NCI-H2196 treated with DMSO at 0.1 percent for 48 hours (cell line): ENCODE data around the gene TECPR2.
A peak's percentile ranks its signal among the peaks of the same experiment; 100 is the strongest.

ENCODE experiments used
- DNase-seq: peaks from one replicate; lab custom pipeline; 2025; ENCODE audit not compliant: unreplicated experiment; lab: John Stamatoyannopoulos, UW

Gene TECPR2

DNA sequence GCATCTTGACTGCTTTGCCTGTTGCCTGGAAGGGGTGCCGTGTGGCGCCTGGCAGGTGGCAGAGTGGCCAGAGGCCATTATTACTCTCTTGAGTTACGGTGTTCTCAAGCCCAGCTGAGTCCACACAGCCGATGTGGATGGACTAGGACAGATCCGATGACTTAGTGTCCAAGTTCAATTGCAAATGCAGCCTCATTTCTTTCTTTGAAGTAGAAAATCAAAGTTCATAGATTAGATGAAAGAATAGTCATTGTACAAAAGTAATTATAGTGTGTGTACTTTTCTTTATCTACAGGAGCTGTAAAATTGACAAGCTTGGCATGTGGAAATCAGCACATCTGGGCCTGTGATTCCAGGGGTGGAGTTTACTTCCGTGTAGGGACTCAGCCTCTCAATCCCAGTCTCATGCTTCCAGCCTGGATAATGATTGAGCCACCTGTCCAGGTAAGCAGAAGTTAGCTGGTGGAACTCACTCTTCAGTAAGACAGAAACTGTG lies 102.2 kb downstream of the TECPR2 start:
- DNase-seq = no peak

DNA sequence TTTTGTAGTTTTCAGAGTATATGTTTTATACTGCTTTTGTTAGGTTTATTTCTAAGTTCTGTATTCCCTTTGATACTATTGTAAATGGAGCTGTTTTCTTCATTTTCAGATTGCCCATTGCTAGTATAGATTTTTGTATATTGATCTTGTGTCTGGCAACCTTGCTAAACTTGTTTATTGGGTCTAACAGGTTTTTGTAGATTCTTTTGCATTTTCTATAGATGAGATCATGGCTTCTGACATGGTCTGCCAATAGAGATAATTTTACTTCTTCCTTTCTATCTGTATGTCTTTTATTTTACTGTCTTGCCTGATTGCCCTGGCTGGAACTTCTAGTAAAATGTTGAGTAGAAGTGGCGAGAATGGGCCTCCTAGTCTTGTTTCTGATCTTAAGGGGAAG lies 106.5 kb downstream of the TECPR2 start:
- no peak for DNase-seq

DNA sequence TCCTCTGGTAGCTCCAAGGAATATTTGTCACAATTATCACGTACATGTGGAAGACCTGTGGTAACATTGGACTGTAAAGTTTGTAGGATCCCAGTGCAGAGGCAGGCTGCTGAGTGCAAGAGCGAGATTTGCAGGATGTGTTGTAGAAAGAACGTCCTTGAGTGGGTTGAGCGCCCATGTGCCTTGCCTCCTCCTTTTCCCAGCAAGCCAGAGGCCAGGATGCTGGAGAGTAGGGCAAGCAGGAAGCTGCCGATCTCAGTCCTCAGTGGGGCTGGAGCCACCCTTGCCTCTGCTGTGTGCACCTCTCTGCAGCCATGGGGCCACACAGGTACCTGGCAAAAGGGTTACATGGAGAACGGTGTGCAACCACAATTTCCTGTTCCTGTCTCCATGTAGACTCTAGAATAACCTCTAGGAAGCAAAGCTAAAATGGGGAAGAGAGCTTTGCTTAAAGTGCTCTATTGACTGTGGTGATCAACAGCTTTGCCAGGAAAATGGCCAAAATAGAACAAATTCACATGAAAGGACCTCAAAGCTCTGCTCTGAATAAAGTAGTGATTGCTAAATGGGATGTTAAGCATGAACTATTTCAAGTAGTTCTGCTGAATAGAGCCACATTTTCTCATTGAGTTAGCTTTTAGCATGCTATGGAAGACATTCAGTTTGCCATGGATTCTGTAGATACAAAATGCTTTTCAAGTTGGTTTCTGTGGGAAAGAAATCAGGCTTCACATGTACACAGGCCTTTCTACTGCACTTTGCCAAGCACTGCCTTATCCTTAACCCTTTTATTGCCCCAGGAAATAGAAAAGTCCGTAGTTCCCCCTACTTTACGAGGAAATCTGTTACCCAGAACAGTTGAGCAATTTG lies 109.4 kb downstream of the TECPR2 start:
- DNase-seq = no peak

GRCh38 chr14:102472791-102473150 lies 110.0 kb downstream of the TECPR2 start:
- no peak for DNase-seq

DNA sequence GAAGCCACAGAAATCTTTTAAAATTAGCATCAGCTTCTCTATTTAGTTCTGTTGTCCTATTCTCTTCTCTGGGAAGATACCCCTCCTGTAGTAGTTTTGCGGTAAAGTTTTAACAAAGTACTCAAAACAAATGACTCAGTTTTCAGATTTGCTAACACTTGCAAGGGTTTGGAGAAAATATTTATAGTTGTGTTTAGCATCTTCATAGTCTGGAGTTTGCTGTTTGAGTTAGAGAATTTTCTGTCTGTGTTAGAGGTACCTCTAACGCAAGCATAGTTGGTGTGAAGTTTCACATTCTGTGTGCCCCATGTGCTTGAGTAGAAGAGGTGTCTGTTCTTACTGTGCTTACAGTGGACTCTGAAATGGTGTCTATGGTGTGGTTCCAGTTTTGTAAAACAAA lies 110.8 kb downstream of the TECPR2 start:
- no peak for DNase-seq

GRCh38 chr14:102474934-102475333 lies 112.2 kb downstream of the TECPR2 start:
- DNase-seq = no peak

DNA sequence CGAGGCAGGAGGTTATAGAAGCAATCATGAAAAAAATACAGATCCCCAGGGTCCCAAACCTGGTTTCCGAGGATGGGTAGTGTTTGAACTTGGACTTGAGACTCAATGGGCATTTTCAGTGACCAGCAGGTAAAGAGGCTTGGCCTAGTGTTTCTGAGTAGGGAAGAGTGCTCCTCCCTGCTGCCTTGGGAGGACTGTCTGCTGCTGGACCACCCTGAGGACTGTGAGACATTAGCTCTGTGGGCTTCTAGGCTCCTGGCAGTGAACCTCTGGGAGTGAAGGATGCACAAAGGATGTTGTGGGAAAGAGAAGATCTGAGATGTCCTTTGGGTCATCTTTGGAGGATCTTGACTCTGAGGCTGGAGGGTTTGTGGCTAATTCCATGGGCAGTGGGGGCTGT lies 116.4 kb downstream of the TECPR2 start:
- no peak for DNase-seq

GRCh38 chr14:102479777-102480176 lies 117.0 kb downstream of the TECPR2 start:
- peak; percentile 9 for DNase-seq

- no peak for DNase-seq
Measured at GRCh38 chr14:102481371-102481770, 118.6 kb downstream of the TECPR2 start.

- DNase-seq = no peak
Measured at GRCh38 chr14:102481791-102482238, 119.1 kb downstream of the TECPR2 start.

DNA sequence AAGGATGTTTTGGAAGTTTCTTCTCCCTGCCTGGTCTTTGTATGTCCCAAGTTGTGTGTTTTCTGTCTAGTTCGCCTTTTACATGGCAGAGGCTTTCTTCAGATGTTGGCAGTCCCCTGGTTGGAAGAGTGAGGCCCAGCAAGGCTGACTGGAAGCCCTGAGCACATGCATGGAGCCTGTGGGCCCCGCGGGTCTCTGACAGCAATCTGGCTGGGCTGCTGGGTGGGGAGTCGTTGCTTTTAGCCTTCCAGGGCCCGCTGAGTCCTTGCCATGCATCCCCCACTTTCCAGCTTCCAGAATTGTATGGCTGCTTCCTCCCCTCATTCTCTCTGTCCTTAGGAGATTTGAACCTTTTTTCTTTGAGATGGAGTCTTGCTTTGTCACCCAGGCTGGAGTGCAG lies 121.6 kb downstream of the TECPR2 start:
- DNase-seq = no peak

DNA sequence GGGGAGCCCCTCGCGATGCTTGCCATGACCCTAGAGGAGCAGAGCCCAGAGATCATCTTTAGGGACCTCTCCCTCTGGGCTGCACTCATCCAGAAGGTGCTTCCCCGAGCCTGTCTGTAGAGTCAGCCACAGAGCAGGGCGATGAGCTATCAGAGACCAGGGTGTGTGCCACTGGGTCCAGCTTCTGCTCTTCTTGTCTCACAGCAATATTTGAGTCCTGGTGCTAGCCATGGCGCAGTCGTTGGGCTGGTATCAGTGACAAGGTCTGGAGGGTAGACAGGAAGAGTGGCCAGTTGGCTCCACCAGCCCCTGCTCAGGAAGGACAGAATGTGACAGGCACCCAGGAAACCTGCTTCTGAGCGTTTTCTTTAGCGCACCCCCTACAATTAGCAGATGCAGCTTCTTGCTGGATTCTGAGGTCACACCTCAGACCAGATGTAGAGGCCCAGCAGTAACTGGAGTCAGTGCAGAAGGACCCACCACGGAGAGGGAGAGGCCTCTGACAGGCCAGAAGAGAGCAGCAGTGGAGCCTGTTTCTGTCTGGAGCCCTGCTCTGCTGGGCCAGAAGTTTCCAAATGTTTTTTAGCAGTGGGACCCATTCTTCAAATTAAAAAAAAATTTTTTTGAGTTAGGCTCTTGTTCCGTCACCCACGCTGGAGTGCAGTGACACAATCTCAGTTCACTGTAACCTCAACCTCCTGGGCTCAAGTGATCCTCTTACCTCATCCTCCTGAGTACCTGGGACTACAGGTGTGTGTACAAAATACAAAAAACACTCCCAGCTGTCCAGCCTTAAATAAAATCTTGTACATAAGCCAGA lies 123.2 kb downstream of the TECPR2 start:
- DNase-seq = no peak

DNA sequence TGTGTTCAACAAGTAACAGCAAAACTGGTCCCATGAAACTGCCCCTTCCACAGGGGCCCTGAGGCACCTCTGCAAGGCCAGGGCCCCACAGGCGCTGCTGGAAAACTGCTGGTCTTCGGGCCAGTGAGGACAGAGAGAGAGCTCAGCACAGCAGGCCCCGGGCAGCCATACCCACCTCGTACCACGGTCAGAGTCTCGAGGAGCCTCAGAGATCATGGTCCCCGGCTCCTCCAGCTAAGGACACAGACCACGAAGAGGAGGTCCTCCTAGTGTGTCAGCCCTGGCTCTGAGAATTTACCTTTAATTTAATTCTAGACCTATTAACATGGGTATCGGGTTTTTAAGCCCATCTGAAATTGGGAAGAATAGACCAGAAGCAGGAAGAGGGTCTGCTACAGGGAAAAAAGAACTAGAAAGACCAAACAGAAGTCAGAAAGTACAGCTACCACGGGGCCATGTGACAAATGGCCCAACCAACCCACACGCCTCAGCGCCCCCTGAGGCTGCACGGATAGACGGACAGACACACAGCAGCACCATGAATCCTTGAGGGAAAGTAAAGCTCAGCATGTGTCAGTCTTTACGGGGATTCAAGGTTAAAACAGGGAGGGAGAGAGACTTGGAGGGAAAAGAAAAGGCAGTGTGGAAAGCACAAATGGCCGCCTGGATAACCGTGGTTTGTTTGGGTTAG lies 123.9 kb downstream of the TECPR2 start:
- DNase-seq = no peak

- DNase-seq = no peak
Measured at GRCh38 chr14:102487204-102487577, 124.5 kb downstream of the TECPR2 start.

DNA sequence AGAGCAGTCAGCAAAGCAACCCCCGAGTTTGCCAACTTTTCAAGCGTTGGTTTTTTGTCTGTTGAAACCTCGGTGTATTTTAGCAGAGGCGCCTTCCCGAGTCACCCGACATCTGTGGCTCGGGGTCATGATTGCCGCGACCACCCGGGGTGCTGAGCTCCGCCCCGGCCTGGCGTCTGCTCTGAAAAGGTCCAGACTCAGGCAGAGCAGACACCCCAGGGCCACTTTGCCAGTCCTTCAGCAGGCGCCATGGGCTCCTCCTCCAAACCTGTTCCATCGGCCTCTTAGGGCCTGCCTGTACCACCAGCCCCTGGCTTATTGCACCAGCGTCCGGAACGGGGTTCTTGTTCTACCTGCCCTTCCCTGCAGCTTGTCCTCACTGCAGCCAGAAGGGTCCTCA lies 127.7 kb downstream of the TECPR2 start:
- no peak for DNase-seq

DNA sequence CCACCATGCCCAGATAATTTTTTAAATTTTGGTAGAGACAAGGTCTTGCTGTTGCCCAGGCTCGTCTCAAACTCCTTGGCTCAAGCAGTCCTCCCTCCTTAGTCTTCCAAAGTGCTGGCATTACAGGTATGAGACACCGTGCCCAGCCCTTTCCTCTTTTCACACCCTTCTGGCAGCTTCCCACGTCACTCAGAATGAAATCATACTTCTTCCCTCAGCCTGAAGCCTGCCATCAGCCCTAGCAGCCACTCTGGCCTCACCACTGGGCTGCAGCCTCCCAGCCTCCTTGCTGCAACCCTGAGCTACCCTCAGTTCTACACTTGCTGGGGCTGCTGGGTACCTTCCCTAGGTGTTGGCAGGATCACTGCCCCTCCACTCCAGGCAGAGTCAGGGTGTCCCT lies 128.6 kb downstream of the TECPR2 start:
- no peak for DNase-seq

- no peak for DNase-seq
Measured at GRCh38 chr14:102491786-102492530, 129.2 kb downstream of the TECPR2 start.

DNA sequence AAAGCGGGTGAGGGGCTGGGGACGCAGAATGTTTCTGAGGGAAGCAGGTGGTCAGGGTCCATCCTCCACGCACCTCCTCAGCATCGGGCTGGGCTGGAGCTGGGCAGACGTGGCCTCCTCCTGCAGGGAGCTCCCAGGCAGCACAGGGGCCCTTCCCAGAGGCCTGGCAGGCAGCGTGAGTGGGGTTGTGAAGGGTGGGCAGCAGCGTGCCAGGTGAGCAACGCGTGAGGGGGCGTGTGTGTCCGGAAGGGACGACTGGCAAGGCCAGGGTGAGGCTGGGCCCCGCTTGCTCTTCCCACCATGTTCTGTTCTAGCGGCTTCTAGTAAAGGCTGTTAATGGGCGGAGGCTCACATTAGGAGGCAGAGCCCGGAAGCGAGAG lies 129.8 kb downstream of the TECPR2 start:
- no peak for DNase-seq

- no peak for DNase-seq
Measured at GRCh38 chr14:102493096-102493495, 130.4 kb downstream of the TECPR2 start.

GRCh38 chr14:102493585-102493984 lies 130.8 kb downstream of the TECPR2 start:
- DNase-seq = no peak
